HG03097 (cell line): ENCODE data around the gene ATP6V1B1.

ENCODE experiments used
- ATAC-seq: cut with Tn5 transposase; IDR thresholded peaks from one replicate; pipeline ENCODE4 v1.9.1; 2021; ENCODE audit not compliant: unreplicated experiment, low FRiP score

The ATP6V1B1 gene

GRCh38 chr2:70935468-70936164, at the start of gene ATP6V1B1:
Gene ATP6V1B1 (plus strand): TSS chr2:70935900. CDS start chr2:70935955, 55 bp downstream.
- no peak for ATAC-seq

- no peak for ATAC-seq
Measured at GRCh38 chr2:70886541-70886987, 49.1 kb upstream of the ATP6V1B1 start.

- no peak for ATAC-seq
Measured at GRCh38 chr2:70887208-70887549, 48.5 kb upstream of the ATP6V1B1 start.

DNA sequence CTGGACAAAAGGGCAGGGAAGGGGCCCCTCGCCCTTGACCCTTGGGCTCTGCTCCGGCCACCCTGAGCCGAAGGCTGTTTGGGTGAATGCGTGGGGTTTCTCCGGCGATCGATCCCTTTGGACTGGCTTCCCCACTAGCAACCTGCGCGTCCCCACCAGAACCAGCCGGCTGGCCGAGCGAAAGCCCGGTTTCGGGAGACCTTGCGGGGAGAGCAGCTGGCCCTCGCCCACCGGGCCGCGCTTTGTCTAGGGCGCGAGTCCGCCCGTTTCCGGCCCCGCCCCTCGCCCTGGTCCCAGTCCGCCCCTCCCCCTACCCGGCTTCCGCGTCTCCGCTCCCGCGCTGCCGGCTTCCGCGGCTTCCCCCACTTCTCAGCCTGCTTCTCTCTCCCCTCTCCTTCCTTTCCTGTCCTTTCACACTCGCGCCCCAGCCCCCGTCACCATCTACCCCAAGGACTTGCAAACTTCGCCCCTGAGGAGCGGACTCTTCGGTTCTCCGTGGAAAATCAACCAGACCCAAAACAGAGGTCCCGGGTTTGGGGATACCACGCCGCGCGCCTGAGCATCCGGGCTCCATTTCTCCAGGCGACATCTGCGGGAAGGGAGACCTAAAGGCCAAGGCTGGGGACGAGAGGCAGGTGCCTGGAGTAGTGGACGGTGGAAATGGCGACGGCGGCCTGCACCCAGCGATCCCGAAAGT, 48.0 kb upstream of the ATP6V1B1 start:
- no peak for ATAC-seq

- no peak for ATAC-seq
Measured at GRCh38 chr2:70888366-70888922, 47.3 kb upstream of the ATP6V1B1 start.

DNA sequence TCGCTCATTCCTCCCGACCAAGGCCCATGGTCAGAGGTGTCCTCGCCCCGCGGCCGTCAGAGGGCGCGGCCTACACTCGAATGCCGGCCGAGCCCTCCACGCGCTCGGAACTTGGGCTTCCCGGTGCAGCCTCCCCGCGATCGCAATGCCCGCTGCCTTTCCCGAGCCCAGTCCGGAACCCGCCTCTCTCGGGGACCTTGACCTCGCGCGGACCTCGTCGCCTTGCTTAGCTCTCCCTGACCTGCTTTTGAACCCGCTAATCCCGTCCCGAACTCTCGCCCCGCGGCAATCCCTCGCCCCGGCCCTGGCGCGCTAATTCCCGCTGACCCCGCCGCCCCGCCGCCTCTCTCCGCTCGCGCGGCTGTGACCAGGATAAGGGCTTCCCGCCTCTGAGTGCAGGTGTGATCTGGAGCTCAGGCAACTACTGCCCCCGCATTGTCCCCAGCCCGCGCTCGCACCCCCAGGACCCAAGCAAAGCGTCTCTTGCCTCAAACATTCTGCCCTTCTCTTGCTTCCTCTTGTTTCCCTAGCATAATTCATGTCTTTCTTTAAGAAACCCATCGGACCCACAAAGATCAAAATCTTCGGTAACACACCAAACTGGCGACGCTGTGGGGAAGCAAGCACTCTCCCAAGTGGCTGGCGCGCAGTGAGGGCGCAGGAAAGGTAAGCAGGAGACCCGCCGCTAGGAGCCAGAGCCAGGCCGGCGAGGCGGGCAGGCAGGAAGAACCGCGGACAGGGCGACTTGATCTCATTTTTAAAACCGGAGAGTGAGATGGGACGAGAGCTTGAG, 46.6 kb upstream of the ATP6V1B1 start:
- no peak for ATAC-seq

- ATAC-seq, result no peak
Measured at GRCh38 chr2:70889716-70890037, 46.0 kb upstream of the ATP6V1B1 start.

- no peak for ATAC-seq
Measured at GRCh38 chr2:70890469-70891065, 45.1 kb upstream of the ATP6V1B1 start.

DNA sequence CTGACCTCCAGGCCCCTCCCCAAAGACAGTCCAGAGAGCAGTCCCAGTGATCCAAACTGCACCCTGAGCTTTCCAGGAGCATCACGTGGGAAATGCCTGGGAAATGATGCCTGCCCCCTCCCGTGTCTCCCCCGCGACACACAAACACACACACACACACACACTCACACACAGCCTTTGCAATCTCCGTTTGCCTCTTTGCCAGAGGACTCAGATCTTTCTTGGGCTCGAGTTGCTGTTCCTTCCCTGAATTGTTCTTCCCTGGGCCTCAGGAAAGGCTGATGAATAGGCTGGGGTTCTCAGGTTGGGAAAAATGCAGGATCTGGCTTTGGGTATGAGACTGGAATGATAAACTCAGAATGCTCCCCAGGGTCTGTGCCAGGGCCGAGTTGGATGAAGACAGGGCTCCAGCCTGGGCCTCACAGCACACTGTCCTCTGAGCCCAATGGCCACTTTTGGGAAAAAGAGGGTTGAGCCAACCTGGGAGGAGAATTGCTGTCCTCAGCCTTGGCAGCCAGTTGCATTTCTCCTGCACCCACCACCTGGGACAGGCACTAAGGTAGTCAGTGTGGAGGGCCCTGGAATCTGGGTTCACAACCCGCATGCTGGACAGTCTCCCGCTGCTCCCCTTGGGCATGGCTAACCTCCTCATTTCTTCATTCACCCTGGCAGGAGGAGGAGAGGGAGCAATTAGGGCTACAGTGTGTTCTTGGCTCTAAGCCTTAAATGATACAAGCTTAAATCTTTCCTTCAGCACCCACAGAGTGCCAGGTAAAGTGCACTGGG, 43.9 kb upstream of the ATP6V1B1 start:
- ATAC-seq, result no peak

- ATAC-seq, result no peak
Measured at GRCh38 chr2:70892750-70893149, 43.0 kb upstream of the ATP6V1B1 start.

GRCh38 chr2:70893186-70893585, 42.5 kb upstream of the ATP6V1B1 start:
- no peak for ATAC-seq

GRCh38 chr2:70894765-70895164, 40.9 kb upstream of the ATP6V1B1 start:
- no peak for ATAC-seq

- no peak for ATAC-seq
Measured at GRCh38 chr2:70895249-70895648, 40.5 kb upstream of the ATP6V1B1 start.

GRCh38 chr2:70895998-70896764, 39.5 kb upstream of the ATP6V1B1 start:
- no peak for ATAC-seq

DNA sequence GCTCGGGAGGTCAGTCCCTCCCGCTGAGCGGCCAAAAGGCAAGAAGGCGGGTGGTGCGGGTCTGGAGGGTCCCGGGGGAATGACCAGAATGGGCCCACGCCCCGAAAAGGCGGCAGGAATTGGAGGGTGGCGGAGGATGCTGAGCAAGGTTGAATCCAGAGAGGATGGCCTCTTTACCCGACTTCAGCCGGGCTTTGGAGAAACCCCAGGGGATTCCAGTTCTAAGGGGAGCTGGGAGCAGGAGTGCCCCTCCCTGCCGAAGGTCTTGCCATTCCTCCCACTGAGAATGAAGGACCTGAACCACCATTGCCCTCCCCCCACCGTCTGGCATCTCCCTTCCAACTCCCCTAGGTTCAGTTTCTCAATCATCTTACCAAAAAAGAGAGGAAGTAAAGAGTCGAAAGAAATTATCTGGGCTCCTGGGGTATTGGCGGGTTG, 38.9 kb upstream of the ATP6V1B1 start:
- ATAC-seq, result no peak

DNA sequence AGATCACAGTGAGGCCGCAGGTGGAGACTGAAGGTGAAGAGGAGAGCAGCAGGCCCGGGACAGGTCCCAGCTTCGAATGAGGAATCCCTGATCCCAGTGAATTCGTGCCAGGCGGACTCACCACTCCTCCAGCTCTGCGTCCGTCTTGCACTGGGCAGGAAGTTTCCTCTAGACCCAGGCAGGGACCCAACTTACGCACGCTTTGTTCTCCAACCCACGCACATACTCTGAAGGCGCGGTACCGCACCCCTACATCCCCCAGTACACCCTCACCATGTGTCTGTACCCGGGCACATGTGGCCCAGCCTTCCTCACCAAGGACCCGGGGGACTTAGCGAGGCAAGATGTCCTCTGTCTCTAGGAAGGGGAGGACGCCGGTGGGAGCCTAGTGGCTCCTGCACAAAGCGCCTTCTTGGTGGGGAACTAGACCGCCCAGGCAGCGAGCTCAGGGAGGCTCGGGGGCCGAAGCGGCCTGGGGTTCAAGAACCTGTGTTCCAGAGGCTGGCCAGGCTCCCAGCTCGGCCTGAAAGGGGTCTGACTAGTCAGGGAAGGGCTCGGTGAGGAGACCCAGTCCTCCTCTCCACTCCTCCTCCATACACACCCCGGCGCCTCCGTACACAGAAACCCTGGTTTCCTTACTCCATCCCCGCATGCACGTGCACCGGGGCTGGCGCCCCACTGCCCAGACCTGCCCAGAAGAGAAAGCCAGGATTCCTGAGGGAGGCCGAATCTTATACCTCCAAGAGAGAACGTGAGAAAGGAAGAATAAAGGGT, 38.3 kb upstream of the ATP6V1B1 start:
- no peak for ATAC-seq

DNA sequence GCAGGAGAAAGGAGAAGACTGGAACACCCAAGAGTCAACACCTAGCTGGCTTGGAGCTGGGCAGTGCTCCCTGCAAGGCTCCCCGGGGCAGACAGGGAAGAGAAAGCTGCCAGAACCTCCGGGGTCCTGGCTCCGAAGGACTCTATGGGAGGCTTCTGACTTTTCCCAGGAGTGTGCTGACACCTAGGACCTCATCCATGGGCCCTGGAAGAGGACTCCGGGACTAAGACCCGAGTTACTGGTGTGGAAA, 37.8 kb upstream of the ATP6V1B1 start:
- ATAC-seq, result no peak

DNA sequence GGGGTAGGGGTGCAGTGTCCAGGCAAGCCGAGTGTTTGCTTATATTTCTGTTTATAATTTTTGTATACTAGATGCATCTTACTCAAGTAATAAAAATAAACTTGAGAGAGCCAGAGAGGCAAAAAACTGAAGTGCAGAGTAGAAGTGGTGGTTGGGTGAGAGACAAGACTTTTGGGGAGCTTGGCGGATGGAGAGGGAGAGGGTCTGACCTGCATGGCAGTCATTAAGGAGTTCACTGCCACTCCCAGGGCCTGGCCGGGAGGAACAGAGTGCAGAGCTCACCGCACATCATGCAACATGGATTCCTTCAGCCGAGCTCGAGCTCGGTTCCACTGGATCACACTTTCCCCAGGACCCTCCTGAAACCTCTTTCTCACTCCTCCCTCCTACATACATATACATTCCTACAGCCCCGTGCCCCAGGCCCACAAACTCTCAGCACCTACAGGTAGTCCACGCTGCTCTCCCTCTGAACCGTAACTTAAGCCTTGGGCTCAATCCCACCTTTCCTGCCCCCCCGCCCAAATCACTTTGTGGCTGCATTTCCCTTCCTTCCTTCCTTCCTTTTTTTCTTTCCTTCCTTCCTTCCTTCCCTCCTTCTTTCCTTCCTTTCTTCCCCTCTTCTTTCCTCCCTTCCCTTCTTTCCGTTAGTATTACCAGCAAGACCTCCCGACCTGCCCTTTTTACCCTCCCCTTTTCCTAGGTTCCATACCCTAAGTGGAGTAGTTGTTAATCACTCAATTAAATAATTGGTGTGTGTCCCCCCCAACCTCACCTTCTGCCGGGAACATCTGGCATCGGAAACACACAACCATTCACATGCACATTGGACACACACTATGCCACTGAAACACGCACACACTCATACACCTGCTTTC, 37.1 kb upstream of the ATP6V1B1 start:
- ATAC-seq, result no peak
